Kidney (tissue), 14 donors: ENCODE measurements around the gene TNMD. TPM values are rescaled to one million over a fixed set of nuclear protein-coding genes. Genes with fewer than 3 reads are reported as not detected.

Experiments used
- DNase-seq, 5 donors: peaks; one replicate each; pipeline ENCODE4 v3.0.0-alpha.2; 2013 to 2020
- FAIRE-seq: peaks from 2 replicates; lab custom pipeline; 2012; peaks lifted over from hg19 to GRCh38; lab: Jason Lieb, UNC
- H3K27ac ChIP-seq, 2 donors: one replicate each; pipeline ENCODE4 v1.7.0; 2013; ENCODE audit warnings: low read depth in 2 of 2, low read length in 2 of 2, inconsistent platforms in 1 of 2
- H3K27me3 ChIP-seq: one replicate; pipeline ENCODE4 v1.7.1; 2013; ENCODE audit warnings: low read length, inconsistent platforms; ENCODE audit not compliant: control insufficient read depth, insufficient read depth
- H3K36me3 ChIP-seq, 3 donors: one replicate each; pipeline versions ENCODE4 v1.7.0 to v1.7.1; 2013; ENCODE audit warnings: low read length in 3 of 3, control low read depth in 1 of 3, inconsistent platforms in 1 of 3; ENCODE audit not compliant: insufficient read depth in 3 of 3, control insufficient read depth in 2 of 3
- H3K4me1 ChIP-seq, 3 donors: one replicate each; pipeline versions ENCODE4 v1.7.0 to v1.7.1; 2013; ENCODE audit warnings: low read length in 3 of 3, inconsistent platforms in 1 of 3, low read depth in 1 of 3; ENCODE audit not compliant: control insufficient read depth in 2 of 3, insufficient read depth in 2 of 3
- H3K4me3 ChIP-seq, 3 donors: one replicate each; pipeline versions ENCODE4 v1.7.0 to v1.8.1; 2013; ENCODE audit warnings: low read length in 3 of 3, control low read depth in 1 of 3, inconsistent platforms in 1 of 3
- H3K9ac ChIP-seq, 3 donors: one replicate each; pipeline versions ENCODE4 v1.7.0 to v1.7.1; 2013; ENCODE audit warnings: low read length in 3 of 3, control low read depth in 1 of 3, inconsistent platforms in 1 of 3
- H3K9me3 ChIP-seq, 3 donors: one replicate each; pipeline versions ENCODE4 v1.7.0 to v1.7.1; 2013; ENCODE audit warnings: low read length in 3 of 3, control low read depth in 1 of 3, inconsistent platforms in 1 of 3; ENCODE audit not compliant: control insufficient read depth in 2 of 3, insufficient read depth in 1 of 3
- intact Hi-C: fragments of 100-400 bp; cut with DNase I; formaldehyde crosslinking; loops from one replicate; pipeline ENCODE4 v1.11.1; 2022
- polyA plus RNA-seq: library from polyadenylated mRNA; stranded (reverse); fragments of 350-450 nt; fragmentation: Illumina TruSeq; extraction: RNeasy Lipid Tissue Mini Kit (QIAGEN cat#74804); gene quantifications from one replicate; pipeline ENCODE4 v1.2.3, GENCODE V29; 2014; ENCODE audit warnings: low read depth, low replicate concordance; ENCODE audit not compliant: insufficient read depth
- total RNA-seq: library from RNA; stranded (reverse); fragmentation: NEBNext Ultra II Directional; extraction: Animal tissue kit (Norgen Biotek cat#: 25700); gene quantifications from one replicate; pipeline ENCODE4 v1.2.1, GENCODE V29; 2021
- TF ChIP-seq, protein P1 (sequence below): IDR thresholded peaks from 3 replicates; pipeline ENCODE4 v1.5.1; 2012; ENCODE audit warnings: mild to moderate bottlenecking, moderate library complexity, borderline replicate concordance; ENCODE audit not compliant: insufficient read depth; ENCODE audit errors: extremely low read depth
- donor health status: control.
- donor health status: control.
- donor health status: control.
- donor health status: control.
- donor health status: control.
- donor health status: DM: yes; HTN: yes; CAD: no.
- donor health status: Normal renal cell carcinoma (clear cell type).

Gene TNMD
- total and polyA plus RNA-seq, 2 donors from 2014 or later: 0.63 to 2.6 TPM

DNA sequence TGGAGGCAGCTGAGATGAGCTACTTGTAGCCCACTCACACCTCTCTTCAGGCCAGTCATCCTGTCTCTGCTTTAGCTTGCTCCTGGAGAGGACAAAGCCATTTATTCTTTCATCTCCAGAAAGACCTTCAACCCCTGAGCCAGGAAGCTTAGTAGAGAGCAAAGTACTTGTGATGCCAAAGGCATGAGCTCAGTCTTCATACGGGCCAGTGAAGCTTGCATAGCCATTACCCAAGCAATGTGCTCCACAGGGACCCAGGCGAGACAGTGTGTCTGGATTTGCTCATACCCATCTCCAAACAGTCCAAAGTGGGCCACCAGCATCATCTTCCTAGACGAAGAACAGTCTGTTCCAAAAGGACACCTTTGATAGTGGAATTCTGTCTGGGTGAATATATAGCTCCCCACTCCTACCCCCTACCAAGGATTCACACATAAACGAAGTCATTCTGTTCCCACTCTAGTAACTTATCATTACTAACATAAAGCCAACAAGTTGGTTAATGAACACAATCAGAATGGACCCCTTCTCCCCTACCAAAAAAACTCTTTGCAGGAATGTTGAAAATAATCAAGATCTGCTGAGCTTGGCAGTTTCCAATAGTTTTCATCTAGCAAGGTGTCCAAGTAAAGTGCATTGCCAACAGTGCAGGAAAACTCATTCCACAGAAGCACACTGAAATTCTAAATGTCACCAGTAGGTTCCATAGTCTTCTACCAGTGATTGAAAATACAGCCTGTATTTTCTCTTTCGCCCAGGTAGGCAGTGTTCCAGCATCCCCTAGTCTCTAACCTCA, 6.7 kb downstream of the TNMD start:
- Histone ChIP-seq H3K27me3 (no peaks in the 10 kb centered on the region), H3K36me3 (no peaks in the 10 kb centered on the region), H3K9ac (no peak overlapping the region), H3K4me3 (no peak overlapping the region), H3K27ac (no peak overlapping the region), H3K4me1 (no peaks in the 10 kb centered on the region), H3K9me3 (no peaks in the 10 kb centered on the region)
- FAIRE-seq (no peak), DNase-seq (no peak)
- intact Hi-C loops: no loop called here
- TF ChIP-seq, protein P1, sequence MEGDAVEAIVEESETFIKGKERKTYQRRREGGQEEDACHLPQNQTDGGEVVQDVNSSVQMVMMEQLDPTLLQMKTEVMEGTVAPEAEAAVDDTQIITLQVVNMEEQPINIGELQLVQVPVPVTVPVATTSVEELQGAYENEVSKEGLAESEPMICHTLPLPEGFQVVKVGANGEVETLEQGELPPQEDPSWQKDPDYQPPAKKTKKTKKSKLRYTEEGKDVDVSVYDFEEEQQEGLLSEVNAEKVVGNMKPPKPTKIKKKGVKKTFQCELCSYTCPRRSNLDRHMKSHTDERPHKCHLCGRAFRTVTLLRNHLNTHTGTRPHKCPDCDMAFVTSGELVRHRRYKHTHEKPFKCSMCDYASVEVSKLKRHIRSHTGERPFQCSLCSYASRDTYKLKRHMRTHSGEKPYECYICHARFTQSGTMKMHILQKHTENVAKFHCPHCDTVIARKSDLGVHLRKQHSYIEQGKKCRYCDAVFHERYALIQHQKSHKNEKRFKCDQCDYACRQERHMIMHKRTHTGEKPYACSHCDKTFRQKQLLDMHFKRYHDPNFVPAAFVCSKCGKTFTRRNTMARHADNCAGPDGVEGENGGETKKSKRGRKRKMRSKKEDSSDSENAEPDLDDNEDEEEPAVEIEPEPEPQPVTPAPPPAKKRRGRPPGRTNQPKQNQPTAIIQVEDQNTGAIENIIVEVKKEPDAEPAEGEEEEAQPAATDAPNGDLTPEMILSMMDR: no peak

DNA sequence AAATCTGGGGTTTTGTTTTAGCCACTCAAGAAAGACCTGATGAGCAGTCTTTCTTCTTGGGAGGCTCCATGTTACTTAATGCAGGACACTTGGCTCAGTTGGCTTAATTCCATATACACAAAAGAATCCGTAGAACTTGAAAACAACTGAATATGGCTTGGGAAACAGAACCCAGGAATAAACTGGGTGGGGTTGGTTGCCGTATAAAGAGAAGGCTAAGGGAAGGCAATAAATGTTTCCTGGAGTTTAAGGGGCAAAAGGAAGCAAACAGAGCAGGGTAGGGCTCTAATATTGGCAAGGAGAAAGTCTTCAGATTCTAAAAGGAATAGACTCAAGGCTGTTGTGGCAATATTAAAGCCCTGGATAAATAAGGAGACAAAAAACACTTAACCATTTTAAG, 8.4 kb downstream of the TNMD start:
- TF ChIP-seq, protein P1: no peak

DNA sequence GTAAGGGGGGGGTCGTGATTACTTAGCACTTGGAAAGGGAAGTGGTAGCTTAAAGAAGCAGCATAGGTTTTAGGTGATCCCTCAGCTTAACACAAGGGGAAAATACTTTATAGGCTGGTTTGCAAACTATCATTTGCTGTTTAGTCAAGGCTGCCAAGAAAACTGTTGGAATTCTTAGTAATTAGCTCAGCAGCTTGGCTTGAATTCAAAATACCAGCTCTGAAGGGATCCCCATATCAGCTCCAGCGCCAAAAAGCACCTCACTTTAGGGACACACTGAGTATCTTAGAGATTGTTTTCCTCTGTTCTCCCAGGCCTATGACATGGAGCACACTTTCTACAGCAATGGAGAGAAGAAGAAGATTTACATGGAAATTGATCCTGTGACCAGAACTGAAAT, 8.8 kb downstream of the TNMD start:
- Histone ChIP-seq H3K9me3 (no peaks in the 10 kb centered on the region), H3K27ac (no peak overlapping the region), H3K9ac (no peak overlapping the region), H3K36me3 (no peaks in the 10 kb centered on the region), H3K4me1 (no peaks in the 10 kb centered on the region), H3K4me3 (no peak overlapping the region), H3K27me3 (no peaks in the 10 kb centered on the region)
- DNase-seq (no peak), FAIRE-seq (no peak)
- intact Hi-C loops: no loop called here
- TF ChIP-seq, protein P1: no peak

More for the DNA sequence above, 8.4 kb downstream of the TNMD start:
- Histone ChIP-seq H3K36me3 (no peaks in the 10 kb centered on the region), H3K27me3 (no peaks in the 10 kb centered on the region), H3K9ac (no peak overlapping the region), H3K27ac (no peak overlapping the region), H3K4me1 (no peaks in the 10 kb centered on the region), H3K4me3 (no peak overlapping the region), H3K9me3 (no peaks in the 10 kb centered on the region)
- intact Hi-C loops: no loop called here
- DNase-seq (no peak), FAIRE-seq (no peak)
